Measurements from ENCODE around the gene HLA-DQA1. TPM values are rescaled to one million over a fixed set of nuclear protein-coding genes. Genes with fewer than 3 reads are reported as not detected.

HLA-DQA1 gene
- total RNA-seq, 1 experiment from 2014 or later = 0.86 TPM

DNA sequence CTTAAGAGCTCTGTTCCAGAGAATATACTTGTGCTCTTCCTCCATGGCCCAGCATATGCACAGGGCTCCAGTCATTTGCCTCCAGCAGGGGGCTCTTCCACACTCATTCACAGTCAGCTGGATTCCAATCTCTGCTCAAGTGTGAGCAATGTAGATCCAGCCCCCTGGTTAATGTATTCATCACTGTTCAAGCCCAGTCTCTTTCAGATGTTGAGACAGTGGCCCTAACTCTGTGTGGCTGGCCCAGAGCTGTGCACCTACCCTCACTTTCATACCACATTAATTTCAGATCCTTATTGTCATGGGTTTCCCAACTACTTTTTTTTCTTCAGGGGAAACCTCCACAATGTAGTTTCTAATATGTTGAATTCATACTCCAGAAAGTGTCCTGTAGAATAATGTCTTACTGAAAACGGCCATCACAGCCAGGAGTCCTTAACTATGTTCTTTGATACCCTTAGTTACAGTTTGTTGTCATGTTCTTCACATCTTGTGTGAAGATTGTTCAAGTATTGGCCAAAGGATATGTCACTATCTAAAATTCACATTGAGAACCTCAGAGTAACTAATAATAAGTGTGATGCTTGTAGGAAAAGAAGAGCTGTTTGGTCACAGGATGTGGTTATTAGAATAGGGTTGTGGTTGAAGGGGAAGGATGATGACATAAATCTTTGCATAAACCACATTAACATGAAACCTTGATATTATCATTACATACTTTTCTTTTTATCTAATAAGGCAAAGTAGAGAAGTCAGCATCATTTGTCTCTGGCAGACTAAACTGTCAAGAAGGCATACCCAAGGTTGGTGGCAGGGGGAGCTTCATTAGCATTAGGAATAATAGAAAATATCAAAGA, 14.4 kb upstream of the HLA-DQA1 start:
- H3K27me3 ChIP-seq (ENCODE audit: insufficient read depth, low read length) = no peaks in the 10 kb centered on the region
- intact Hi-C loops (cut with micrococcal nuclease) = no loop called here
- H3K9me3 ChIP-seq (ENCODE audit: control insufficient read depth in 1 of 2, insufficient read depth in 1 of 2, low read depth in 1 of 2, low read length in 2 of 2) = no peaks in the 10 kb centered on the region
- no peak for TF ChIP-seq ATF3 (IDR thresholded peaks at IDR 0.05)
- TF ChIP-seq, protein P1, sequence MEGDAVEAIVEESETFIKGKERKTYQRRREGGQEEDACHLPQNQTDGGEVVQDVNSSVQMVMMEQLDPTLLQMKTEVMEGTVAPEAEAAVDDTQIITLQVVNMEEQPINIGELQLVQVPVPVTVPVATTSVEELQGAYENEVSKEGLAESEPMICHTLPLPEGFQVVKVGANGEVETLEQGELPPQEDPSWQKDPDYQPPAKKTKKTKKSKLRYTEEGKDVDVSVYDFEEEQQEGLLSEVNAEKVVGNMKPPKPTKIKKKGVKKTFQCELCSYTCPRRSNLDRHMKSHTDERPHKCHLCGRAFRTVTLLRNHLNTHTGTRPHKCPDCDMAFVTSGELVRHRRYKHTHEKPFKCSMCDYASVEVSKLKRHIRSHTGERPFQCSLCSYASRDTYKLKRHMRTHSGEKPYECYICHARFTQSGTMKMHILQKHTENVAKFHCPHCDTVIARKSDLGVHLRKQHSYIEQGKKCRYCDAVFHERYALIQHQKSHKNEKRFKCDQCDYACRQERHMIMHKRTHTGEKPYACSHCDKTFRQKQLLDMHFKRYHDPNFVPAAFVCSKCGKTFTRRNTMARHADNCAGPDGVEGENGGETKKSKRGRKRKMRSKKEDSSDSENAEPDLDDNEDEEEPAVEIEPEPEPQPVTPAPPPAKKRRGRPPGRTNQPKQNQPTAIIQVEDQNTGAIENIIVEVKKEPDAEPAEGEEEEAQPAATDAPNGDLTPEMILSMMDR (IDR thresholded peaks at IDR 0.05 in 2 of 3, conservative IDR thresholded peaks at IDR 0.05 in 1 of 3; ENCODE audit: borderline replicate concordance in 1 of 3, insufficient read depth in 1 of 3, low read depth in 2 of 3, low read length in 2 of 3) = no peak
- no peak for TF ChIP-seq JUND (IDR thresholded peaks at IDR 0.05)
- TF ChIP-seq, protein P2, sequence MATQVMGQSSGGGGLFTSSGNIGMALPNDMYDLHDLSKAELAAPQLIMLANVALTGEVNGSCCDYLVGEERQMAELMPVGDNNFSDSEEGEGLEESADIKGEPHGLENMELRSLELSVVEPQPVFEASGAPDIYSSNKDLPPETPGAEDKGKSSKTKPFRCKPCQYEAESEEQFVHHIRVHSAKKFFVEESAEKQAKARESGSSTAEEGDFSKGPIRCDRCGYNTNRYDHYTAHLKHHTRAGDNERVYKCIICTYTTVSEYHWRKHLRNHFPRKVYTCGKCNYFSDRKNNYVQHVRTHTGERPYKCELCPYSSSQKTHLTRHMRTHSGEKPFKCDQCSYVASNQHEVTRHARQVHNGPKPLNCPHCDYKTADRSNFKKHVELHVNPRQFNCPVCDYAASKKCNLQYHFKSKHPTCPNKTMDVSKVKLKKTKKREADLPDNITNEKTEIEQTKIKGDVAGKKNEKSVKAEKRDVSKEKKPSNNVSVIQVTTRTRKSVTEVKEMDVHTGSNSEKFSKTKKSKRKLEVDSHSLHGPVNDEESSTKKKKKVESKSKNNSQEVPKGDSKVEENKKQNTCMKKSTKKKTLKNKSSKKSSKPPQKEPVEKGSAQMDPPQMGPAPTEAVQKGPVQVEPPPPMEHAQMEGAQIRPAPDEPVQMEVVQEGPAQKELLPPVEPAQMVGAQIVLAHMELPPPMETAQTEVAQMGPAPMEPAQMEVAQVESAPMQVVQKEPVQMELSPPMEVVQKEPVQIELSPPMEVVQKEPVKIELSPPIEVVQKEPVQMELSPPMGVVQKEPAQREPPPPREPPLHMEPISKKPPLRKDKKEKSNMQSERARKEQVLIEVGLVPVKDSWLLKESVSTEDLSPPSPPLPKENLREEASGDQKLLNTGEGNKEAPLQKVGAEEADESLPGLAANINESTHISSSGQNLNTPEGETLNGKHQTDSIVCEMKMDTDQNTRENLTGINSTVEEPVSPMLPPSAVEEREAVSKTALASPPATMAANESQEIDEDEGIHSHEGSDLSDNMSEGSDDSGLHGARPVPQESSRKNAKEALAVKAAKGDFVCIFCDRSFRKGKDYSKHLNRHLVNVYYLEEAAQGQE (IDR thresholded peaks at IDR 0.05; ENCODE audit: low read depth) = no peak
- TF ChIP-seq SP1 (IDR thresholded peaks at IDR 0.05; ENCODE audit: low read depth) = no peak
- no peak for TF ChIP-seq CBX3 (IDR thresholded peaks at IDR 0.05; ENCODE audit: low read depth)
- TF ChIP-seq POLR2AphosphoS5 (IDR thresholded peaks at IDR 0.05; ENCODE audit: low read depth, low read length) = no peak
- ChIA-PET POLR2A (no interaction called here), CTCF (no interaction called here), RAD21 (ENCODE audit: low non-redundant PET in 1 of 2, low total read pairs in 2 of 2, uncharacterized antibody in 2 of 2, unreplicated experiment in 2 of 2) (no interaction called here)
- ATAC-seq = peak; percentile 63
- no peak overlapping the region for H3K4me2 ChIP-seq (ENCODE audit: low read length)
- no TSS peak for BruUV-seq (replicated peaks)
- H2AFZ ChIP-seq (ENCODE audit: low read depth, low read length, poor library complexity, severe bottlenecking) = no peak overlapping the region
- no peak overlapping the region for H3K27ac ChIP-seq (ENCODE audit: low read depth, low read length)
- no peaks in the 10 kb centered on the region for H3K36me3 ChIP-seq (ENCODE audit: control insufficient read depth in 1 of 2, insufficient read depth in 2 of 2, low read length in 2 of 2)
- no peaks in the 10 kb centered on the region for H3K9me2 ChIP-seq (ENCODE audit: insufficient read depth)
- H3K79me2 ChIP-seq (ENCODE audit: insufficient read depth, low read length) = no peaks in the 10 kb centered on the region
- no peaks in the 10 kb centered on the region for H3K4me1 ChIP-seq (ENCODE audit: control insufficient read depth in 1 of 2, insufficient read depth in 2 of 2, low read length in 2 of 2)
- H4K20me1 ChIP-seq (ENCODE audit: insufficient read depth) = no peaks in the 10 kb centered on the region
- DNase-seq (ENCODE audit: low read depth, low spot score) = no peak
- no peak overlapping the region for H3K9ac ChIP-seq (ENCODE audit: low read length)
- no peak overlapping the region for H3K4me3 ChIP-seq (replicated peaks in 1 of 2; ENCODE audit: low read depth in 1 of 2, low read length in 2 of 2)
